DOHH2 (cell line): ENCODE data around the gene PCCB.

ENCODE experiments used
- EZH2phosphoT487 ChIP-seq: fragments of 200-600 bp; sonication (generic); IDR thresholded peaks from 2 replicates; pipeline ENCODE4 v1.6.1; 2017; ENCODE audit warnings: borderline replicate concordance, mild to moderate bottlenecking, antibody characterized with exemption, low read length, moderate library complexity, mixed read lengths
- TF ChIP-seq, protein P1 (sequence below): fragments of 200-600 bp; sonication (generic); IDR thresholded peaks from one replicate; pipeline ENCODE4 v1.5.1; 2014; ENCODE audit warnings: antibody characterized with exemption, mild to moderate bottlenecking, low read depth, low read length; ENCODE audit not compliant: poor library complexity, severe bottlenecking

- TF ChIP-seq, protein P1, sequence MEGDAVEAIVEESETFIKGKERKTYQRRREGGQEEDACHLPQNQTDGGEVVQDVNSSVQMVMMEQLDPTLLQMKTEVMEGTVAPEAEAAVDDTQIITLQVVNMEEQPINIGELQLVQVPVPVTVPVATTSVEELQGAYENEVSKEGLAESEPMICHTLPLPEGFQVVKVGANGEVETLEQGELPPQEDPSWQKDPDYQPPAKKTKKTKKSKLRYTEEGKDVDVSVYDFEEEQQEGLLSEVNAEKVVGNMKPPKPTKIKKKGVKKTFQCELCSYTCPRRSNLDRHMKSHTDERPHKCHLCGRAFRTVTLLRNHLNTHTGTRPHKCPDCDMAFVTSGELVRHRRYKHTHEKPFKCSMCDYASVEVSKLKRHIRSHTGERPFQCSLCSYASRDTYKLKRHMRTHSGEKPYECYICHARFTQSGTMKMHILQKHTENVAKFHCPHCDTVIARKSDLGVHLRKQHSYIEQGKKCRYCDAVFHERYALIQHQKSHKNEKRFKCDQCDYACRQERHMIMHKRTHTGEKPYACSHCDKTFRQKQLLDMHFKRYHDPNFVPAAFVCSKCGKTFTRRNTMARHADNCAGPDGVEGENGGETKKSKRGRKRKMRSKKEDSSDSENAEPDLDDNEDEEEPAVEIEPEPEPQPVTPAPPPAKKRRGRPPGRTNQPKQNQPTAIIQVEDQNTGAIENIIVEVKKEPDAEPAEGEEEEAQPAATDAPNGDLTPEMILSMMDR = no peak
- TF ChIP-seq EZH2phosphoT487 = no peak
These were observed 100.0 kb downstream of the PCCB start for GRCh38 chr3:136350132-136350531.
